KOPT-K1 (cell line): ENCODE measurements around the gene FAM227A.
A peak's percentile ranks its signal among the peaks of the same experiment; 100 is the strongest.
"Not testable (repeated sequence)": the region's sequence is repeated elsewhere in the genome, so short reads cannot be mapped to it uniquely, and the experiment has no call there.

Source experiments
- H3K27ac ChIP-seq: fragments of 200-600 bp; sonication (generic); 2 replicates; pipeline ENCODE4 v1.5.1; 2016; ENCODE audit warnings: antibody characterized with exemption, mild to moderate bottlenecking, low read depth, low read length; ENCODE audit not compliant: poor library complexity, severe bottlenecking
- H3K36me3 ChIP-seq: fragments of 200-600 bp; sonication (generic); 2 replicates; pipeline ENCODE4 v1.5.1; 2017; ENCODE audit warnings: antibody characterized with exemption, mild to moderate bottlenecking, low read length, moderate library complexity; ENCODE audit not compliant: insufficient read depth
- H3K9me3 ChIP-seq: fragments of 200-600 bp; sonication (generic); 2 replicates; pipeline ENCODE4 v1.5.1; 2017; ENCODE audit warnings: antibody characterized with exemption, low read length, mild to moderate bottlenecking; ENCODE audit not compliant: insufficient read depth, poor library complexity, severe bottlenecking

FAM227A gene

DNA sequence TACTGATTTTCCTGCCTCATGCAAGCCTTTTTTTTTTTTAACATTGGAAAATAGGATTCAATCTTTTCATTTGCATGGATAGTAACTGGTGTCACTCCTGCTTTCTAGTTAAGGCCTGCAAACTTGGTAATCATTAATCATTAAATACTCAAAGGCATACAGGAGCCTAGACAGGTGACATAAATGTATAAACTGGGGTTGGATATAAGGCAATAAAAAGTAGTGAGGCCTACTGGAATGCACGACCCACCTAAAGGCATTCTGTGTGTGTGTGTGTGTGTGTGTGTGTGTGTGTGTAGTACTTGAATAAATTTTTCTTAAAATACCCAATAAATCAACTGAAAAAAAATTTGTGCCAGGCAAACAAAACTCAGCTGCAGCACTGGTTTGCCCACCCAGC lies 33.5 kb upstream of the FAM227A start:
- no peaks in the 10 kb centered on the region for H3K9me3 ChIP-seq
- H3K27ac ChIP-seq: no peak overlapping the region
- H3K36me3 ChIP-seq: peaks cover 98% of the 10 kb centered on the region

DNA sequence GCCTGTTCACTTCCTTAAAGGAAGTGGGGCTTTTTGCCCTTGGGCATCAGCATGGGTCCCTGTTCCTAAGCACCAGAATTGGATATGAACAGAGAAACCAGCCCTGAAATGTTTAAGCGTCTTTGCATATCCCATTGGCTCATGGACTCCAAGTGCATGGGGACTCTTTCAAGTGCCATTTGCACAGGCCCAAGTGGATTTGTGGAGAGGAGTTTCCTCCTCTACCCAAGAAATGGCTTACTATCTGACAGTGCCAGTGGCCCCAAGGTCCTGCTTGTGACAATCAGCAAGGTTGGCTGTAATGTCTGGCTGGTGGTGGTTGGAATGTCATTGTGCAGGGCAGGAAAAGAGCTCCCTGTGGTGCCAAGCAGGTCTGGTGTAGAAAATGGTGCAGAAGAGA lies 29.6 kb upstream of the FAM227A start:
- Histone ChIP-seq H3K36me3 (peaks cover 77% of the 10 kb centered on the region), H3K9me3 (no peaks in the 10 kb centered on the region), H3K27ac (no peak overlapping the region)

DNA sequence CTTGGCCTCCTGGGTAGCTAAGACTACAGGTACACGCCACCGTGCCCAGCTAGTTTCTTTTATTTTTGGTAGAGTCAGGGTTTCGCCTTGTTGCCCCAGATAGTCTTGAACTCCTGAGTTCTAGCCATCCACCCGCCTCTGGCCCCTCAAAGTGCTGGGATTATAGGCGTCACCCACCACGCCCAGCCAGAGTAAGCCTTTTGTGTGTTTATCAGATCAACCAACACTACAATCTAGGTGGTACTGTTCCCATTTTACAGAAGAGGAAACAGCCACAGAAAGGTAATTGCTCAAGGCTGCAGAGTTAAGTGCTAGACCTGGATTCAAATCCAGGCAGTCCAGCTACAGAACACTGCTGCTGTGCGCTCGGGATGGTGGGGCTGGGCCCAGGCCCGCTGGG lies 28.7 kb upstream of the FAM227A start:
- Histone ChIP-seq H3K27ac (no peak overlapping the region), H3K36me3 (peaks cover 68% of the 10 kb centered on the region)

DNA sequence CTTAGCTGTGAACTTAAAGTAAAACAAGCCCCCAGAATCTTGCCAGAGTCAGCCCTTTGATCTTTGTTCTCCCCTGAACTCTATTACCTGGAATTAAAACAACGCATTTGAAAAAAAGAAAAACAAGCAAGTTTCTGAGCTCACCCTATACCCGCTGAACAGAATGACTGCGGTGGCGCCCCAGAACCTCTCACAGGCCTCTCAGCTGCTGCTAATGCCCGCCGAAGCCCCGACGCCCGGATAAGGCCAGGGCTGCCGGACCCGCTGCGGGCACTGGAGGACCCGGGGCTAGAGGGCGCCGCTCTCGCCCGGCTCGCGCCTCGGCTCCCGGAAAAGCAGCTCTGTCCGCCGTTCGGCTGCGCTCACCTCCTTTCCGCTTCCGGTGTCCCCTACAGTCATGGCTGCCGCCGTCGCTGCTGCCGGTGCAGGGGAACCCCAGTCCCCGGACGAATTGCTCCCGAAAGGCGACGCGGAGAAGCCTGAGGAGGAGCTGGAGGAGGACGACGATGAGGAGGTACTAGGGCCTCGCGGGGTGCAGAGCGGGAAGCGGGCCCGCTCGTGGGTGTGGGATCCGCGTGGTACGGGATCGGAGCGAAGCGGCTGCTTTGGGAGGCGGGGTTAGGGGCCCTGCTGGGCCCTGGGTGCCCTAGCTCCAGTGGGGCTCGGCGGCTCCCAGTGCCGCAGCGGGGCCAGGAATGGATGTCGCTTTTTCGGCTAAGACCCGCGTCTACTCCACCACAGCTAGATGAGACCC lies 25.6 kb upstream of the FAM227A start, which contains the start of gene TOMM22:
TOMM22 (plus strand) TSS at position 376 of the 754 bp plus-strand sequence; CDS start at position 398, 22 bp downstream.
- Histone ChIP-seq H3K36me3 (peaks cover 37% of the 10 kb centered on the region), H3K9me3 (no peaks in the 10 kb centered on the region), H3K27ac (peak within 1 kb of the TSS; percentile 79)

More for the DNA sequence above, 28.7 kb upstream of the FAM227A start:
- no peaks in the 10 kb centered on the region for H3K9me3 ChIP-seq

DNA sequence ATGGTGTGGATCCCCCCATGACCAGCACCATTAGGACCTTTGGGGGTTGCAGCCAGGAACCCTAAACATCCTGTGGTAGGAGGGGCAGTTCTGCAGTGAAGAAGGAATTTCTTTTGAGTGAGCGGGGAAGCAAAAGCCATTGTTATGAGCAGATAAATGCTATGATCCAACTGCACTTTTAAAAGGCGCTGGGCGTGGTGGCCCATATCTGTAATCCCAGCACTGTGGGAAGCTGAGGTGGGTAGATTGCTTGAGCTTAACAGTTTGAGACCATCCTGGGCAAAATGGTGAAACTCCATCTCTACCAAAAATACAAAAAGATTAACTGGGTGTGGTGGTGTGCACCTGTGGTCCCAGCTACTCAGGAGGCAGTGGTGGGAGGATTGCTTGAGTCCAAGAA lies 19.6 kb upstream of the FAM227A start:
- H3K27ac ChIP-seq: no peak overlapping the region
- H3K9me3 ChIP-seq: no peaks in the 10 kb centered on the region
- peaks cover 23% of the 10 kb centered on the region for H3K36me3 ChIP-seq

DNA sequence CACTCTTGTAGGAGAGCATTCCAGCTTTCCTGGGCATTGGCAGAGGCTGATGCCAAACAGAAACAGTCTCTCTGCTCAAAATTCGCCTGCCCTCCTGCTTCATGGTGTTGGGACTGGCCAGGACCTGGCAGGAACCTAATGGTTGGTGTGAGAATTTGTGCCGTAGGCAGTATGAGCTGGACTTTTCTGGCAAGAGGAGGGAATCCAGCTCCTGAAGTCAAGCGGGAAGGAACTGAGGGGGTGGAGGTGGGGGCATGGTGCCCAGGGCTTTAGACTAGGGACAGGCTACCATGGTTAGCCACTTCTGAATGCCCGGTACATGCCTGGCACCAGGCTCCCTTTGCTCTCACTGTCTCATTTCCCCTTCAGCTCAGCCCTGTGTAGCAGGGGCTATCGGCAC lies 18.7 kb upstream of the FAM227A start:
- no peaks in the 10 kb centered on the region for H3K9me3 ChIP-seq
- H3K36me3 ChIP-seq: peaks cover 26% of the 10 kb centered on the region
- no peak overlapping the region for H3K27ac ChIP-seq

DNA sequence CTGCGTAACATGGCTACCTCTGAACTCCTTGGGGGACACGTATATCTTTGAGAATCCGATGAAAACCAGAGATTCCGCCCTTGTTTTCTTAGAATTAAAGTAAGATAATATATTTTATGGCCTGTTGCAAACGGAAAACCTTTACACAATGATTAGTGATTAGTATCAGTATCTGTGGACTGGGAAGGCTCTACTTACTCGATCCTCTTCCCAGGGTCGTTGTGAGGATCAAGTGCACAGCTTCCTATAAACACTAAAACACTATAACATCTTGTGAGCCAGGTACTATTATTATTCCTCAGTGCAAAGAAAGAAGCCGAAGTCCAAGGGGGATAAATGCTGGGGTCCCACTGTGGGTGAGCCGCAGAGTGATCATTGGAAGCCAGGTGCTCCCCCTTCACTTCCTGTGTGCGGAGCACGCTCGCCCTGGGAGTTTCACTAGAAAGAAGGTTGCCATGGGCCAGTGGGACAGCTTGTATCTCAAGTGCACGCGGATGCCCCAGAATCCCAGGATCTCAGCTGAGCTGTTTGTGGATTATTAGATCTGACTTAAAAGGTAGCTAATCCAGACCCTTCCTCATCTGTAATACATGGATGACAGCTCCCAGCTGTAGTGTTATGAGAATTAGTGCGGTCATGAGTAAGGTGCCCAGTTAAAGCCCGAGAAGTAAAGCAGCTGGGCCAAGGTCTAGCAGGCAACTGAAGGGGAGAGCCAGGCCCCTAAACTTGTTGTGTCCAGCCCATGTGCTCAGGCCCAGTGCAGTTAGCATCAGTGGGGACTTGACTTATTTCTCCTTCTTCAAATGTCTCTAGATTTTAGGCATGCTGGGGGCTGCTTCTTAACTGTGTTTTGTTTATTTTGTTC lies 1.1 kb upstream of the FAM227A start:
- Histone ChIP-seq H3K9me3 (no peaks in the 10 kb centered on the region), H3K27ac (peak overlapping the region; percentile 89), H3K36me3 (no peaks in the 10 kb centered on the region)

DNA sequence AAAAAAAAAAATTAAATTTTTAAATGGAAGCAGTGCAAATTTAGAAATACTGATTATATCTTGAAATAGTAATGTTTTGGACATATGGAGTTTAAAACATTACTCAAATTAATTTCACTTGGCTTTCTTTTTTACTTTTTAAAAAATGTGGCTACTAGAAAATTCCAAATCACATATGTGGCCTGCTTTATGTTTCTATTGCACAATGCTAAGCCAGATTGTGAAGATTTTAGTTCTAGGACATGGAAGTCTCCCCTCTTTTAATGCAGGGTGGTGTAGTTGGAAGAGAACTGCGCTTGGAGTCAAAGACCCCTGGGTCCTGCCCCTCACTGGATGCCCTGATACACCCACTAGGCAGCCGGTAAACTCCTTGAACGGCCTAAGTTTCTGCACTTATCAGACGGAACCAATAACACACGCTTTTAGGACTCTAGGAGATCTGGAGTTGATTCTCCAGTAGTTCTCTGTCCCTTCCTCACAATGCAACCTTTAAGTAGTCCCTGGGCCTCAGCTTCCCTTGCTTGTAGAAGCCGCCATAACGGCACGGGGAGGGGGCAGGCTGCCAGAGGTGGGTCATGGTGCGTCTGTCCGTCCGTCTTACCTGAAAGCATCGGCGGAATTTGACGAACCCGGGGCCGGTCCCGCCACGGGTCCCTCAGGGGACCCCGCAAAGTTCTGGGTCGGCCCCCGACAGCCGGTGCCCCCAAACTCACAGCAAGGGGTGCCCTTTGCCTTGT lies 505 bp downstream of the FAM227A start:
- Histone ChIP-seq H3K27ac (peak overlapping the region; percentile 89), H3K36me3 (no peaks in the 10 kb centered on the region), H3K9me3 (no peaks in the 10 kb centered on the region)

DNA sequence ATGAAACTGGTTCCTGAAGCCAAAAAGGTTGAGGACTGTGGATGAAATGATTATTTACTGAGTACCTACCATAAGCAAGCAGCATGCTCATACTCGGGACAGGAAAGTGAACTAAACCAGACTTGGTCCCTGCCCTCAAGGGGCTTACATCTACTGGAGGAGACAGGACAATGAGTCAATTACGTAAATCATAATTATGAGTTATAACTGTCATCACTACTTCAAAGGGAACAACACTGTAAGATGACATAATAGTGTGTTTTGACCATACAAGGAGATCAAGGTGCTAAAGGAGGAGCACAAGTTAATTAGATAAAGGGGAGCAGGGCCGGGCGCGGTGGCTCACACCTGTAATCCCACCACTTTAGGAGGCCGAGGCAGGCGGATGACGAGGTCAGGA lies 2.5 kb downstream of the FAM227A start:
- H3K9me3 ChIP-seq: no peaks in the 10 kb centered on the region
- H3K27ac ChIP-seq: no peak overlapping the region

DNA sequence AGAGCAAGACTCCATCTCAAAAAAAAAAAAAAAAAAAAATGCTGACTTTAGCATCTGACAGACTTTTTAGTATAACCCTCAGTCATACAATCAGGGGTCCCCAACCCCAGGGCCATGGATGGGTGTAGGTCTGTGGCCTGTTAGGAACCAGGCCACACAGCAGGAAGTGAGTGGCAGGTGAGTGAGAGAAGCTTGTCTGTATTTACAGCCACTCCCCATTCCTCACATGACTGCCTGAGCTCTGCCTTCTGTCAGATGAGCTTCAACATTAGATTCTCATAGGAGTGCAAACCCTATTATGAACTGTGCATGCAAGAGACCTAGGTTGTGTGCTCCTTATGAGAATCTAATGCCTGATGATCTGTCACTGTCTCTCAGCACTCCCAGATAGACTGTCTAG lies 3.3 kb downstream of the FAM227A start:
- Histone ChIP-seq H3K36me3 (no peaks in the 10 kb centered on the region), H3K27ac (no peak overlapping the region), H3K9me3 (no peaks in the 10 kb centered on the region)

More for the DNA sequence above, 2.5 kb downstream of the FAM227A start:
- no peaks in the 10 kb centered on the region for H3K36me3 ChIP-seq

DNA sequence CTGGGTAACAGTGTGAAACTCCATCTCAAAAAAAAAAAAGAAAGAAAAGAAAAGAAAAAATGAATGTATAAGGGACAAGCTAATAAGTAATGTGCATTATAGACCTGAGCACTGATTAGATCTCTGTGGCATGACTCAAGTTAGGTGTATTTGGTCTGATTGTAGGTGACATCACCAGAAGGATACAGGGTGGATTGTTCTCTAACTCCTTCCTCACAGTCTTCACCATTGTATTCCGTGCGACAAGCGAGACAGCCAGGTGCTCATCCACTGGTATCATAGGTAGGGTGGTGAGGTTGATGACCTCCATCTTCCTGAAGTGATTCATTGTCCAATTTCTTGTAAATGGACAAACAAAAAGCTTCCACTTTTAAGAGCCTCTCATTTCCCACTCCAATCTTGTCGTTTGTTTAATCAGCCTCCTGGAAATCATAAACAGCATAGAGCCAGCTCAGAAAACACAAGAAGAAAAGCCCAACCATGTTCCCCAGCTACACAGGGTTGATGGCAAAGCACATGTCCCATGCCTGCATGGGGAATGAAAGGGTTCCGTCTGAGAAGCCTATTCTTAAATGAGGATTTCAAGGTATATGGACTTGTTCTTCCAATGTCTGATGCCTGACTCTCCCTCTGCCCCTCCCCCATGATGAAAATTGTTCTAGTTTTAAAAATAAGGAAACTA lies 6.2 kb downstream of the FAM227A start:
- Histone ChIP-seq H3K36me3 (no peaks in the 10 kb centered on the region), H3K9me3 (no peaks in the 10 kb centered on the region), H3K27ac (no peak overlapping the region)

DNA sequence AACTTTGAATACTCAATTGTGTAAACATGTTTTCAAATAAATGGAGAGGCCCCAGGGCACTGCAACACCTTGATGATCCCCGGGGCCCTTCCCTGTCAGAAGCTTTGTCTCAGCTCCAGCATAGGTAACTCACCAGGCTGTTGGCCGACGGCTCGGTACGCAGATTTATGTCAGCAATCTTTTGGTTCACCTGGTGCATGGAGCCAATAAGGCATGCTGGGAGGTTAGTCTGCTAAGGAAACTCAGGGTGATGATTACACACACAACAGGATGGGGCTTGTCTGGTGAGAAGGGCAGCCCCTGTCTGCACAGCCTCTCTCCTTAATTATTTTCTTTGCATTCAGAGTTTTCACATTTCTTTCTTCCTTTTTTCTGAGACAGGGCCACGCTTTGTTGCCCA lies 10.8 kb downstream of the FAM227A start:
- H3K9me3 ChIP-seq: no peaks in the 10 kb centered on the region
- H3K36me3 ChIP-seq: no peaks in the 10 kb centered on the region
- no peak overlapping the region for H3K27ac ChIP-seq

DNA sequence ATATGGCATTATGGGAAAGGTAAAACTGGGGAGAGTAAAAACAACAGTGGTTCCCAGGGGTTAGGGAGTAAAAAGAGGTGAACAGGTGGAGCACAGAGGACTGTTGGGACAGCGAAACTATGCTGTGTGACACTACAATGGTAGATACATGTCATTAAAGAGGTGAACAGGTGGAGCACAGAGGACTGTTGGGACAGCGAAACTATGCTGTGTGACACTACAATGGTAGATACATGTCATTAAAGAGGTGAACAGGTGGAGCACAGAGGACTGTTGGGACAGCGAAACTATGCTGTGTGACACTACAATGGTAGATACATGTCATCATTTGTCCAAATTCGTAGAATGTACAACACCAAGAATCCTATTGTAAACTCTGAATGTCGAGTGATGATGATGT lies 11.9 kb downstream of the FAM227A start:
- H3K9me3 ChIP-seq, H3K27ac ChIP-seq, H3K36me3 ChIP-seq: not testable (repeated sequence)

DNA sequence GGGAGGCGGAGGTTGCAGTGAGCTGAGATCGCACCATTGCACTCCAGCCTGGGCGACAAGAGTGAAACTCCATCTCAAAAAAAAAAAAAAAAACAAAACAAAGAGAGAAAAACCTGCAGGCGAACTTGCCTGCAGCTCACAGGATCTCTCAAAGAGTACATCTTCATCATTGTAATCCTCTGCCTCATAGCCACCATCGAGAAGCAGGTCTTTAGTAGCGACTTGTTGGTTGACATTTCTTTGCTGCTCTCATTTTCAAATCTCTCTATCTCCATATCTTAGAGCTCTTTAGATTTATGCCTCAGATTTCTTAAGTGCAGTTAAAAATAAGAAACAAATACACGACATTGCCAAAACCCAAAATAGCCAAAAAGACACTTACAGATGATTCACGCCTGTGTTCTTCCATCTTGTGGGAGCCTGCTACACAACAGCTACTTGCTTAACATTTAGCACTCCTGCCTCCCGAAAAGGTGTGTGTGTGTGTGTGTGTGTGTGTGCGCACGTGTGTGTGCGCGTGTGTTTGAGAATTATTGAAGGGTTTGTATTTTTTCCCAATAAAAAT lies 14.6 kb downstream of the FAM227A start:
- Histone ChIP-seq H3K9me3 (no peaks in the 10 kb centered on the region), H3K36me3 (no peaks in the 10 kb centered on the region), H3K27ac (no peak overlapping the region)
